GM21526 (cell line): ENCODE measurements around the gene NAALADL2.
"Not testable (repeated sequence)": the region's sequence is repeated elsewhere in the genome, so short reads cannot be mapped to it uniquely, and the experiment has no call there.

ENCODE experiments used
- ATAC-seq: cut with Tn5 transposase; IDR thresholded peaks from one replicate; pipeline ENCODE4 v1.9.1; 2021; ENCODE audit warnings: moderate library complexity; ENCODE audit not compliant: unreplicated experiment, low FRiP score

The NAALADL2 gene

GRCh38 chr3:175521406-175521805 is 662.3 kb downstream of the NAALADL2 start:
- no peak for ATAC-seq

GRCh38 chr3:175526191-175526590 is 667.1 kb downstream of the NAALADL2 start:
- no peak for ATAC-seq

GRCh38 chr3:175526609-175527280 is 667.6 kb downstream of the NAALADL2 start:
- no peak for ATAC-seq

- ATAC-seq = not testable (repeated sequence)
Measured at GRCh38 chr3:175528693-175529092, 669.6 kb downstream of the NAALADL2 start.

GRCh38 chr3:175535351-175535750 is 676.2 kb downstream of the NAALADL2 start:
- ATAC-seq = no peak

GRCh38 chr3:175546115-175546514 is 687.0 kb downstream of the NAALADL2 start:
- no peak for ATAC-seq

- no peak for ATAC-seq
Measured at GRCh38 chr3:175552929-175553328, 693.8 kb downstream of the NAALADL2 start.

GRCh38 chr3:175554801-175555200 is 695.7 kb downstream of the NAALADL2 start:
- no peak for ATAC-seq

GRCh38 chr3:175558261-175558660 is 699.1 kb downstream of the NAALADL2 start:
- ATAC-seq = no peak

- ATAC-seq = no peak
Measured at GRCh38 chr3:175564363-175564762, 705.2 kb downstream of the NAALADL2 start.

GRCh38 chr3:175571096-175571495 is 712.0 kb downstream of the NAALADL2 start:
- ATAC-seq = no peak

GRCh38 chr3:175573226-175573625 is 714.1 kb downstream of the NAALADL2 start:
- no peak for ATAC-seq

GRCh38 chr3:175580318-175580717 is 721.2 kb downstream of the NAALADL2 start:
- no peak for ATAC-seq

GRCh38 chr3:175585898-175586297 is 726.8 kb downstream of the NAALADL2 start:
- ATAC-seq = no peak

GRCh38 chr3:175590745-175591144 is 731.6 kb downstream of the NAALADL2 start:
- ATAC-seq = no peak

GRCh38 chr3:175591375-175591774 is 732.2 kb downstream of the NAALADL2 start:
- ATAC-seq = no peak

- no peak for ATAC-seq
Measured at GRCh38 chr3:175593331-175593730, 734.2 kb downstream of the NAALADL2 start.

- ATAC-seq = no peak
Measured at GRCh38 chr3:175598740-175599139, 739.6 kb downstream of the NAALADL2 start.

GRCh38 chr3:175601521-175601920 is 742.4 kb downstream of the NAALADL2 start:
- ATAC-seq = no peak

- ATAC-seq = no peak
Measured at GRCh38 chr3:175605851-175606250, 746.7 kb downstream of the NAALADL2 start.

GRCh38 chr3:175606650-175607318 is 747.6 kb downstream of the NAALADL2 start:
- no peak for ATAC-seq

GRCh38 chr3:175608356-175608755 is 749.2 kb downstream of the NAALADL2 start:
- ATAC-seq = no peak
